GM18909 (cell line): ENCODE results near the gene TRAPPC6A.
A peak's percentile ranks its signal among the peaks of the same experiment; 100 is the strongest.

Experiments used
- ATAC-seq: cut with Tn5 transposase; IDR thresholded peaks from one replicate; pipeline ENCODE4 v1.9.1; 2021; ENCODE audit warnings: mild to moderate bottlenecking; ENCODE audit not compliant: unreplicated experiment, poor library complexity

The TRAPPC6A gene

DNA sequence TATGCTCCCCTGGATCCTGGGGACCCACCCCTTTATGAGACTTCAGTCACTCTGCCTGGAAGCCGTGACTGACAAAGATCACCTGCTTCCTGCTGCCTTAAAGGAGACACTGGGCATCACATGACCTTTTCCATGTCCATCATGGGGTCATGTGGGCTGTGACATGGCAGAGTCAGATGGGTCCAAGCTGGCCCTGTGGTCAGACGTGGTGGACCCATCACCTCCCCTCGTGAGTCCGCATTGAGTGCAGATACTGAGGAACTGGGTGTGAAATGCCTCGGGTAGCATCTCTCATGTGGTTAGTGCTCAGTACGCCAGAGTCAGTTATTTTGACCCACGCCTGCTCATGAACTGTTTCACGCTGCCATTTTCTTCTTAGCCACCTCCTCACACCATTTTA, 44.4 kb downstream of the TRAPPC6A start:
- ATAC-seq = no peak

DNA sequence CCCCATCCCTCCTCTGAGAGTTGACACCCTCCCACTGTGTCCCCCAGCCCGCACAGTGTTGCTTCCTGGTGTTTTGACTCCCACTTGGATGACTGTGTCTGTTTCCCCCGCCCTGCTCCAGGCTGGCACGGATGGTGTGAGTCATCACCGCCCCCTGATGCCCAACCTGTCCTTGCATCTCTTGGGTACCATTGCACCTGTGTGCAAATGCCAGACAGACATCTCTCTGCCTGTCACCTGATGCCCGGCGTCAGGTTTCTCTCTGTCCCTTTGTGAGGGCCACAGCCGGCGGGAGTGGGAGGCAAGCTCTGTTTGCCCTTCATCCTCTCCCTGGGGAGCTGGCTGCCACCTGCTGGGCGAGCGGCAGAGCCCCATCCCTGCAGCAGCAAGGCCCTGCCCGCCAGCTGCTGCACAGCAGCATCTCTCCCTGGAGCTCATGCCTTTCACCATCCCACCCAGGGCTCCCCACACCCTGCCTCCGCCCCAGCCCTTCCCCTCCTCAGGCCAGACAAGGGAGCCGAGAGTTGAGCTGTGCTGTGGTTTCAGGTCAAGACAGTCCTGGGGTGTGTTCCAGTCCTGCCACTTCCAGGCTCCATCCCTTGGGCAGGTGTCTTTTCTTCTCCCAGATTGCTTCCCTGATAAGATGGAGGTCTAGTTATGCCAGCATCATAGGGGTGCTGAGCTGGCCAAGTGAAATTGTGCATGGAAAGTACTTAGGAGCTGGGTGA, 47.0 kb downstream of the TRAPPC6A start:
- ATAC-seq = no peak

- ATAC-seq = no peak
These were observed 47.8 kb downstream of the TRAPPC6A start for GRCh38 chr19:45130236-45130635.

DNA sequence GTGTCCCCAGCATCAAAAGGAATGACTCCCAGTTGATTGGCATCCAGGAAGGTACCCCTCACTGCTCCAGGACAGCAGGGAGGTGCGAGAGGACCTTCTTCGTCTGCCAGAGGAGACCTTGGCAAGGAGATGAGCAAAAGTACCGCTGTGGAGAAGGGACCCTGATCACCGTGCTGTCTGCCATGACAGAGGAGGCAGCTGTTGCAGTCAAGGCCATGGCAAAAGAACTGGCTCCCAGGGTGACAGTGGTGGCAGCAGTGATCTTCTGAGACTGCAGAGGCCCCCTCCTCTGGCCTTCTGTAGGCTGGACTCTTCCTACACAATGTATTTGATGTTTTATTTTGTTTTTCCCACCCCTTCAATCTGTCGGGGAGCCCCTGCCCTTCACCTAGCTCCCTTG, 49.2 kb downstream of the TRAPPC6A start:
- ATAC-seq = no peak

GRCh38 chr19:45128146-45128545, 49.9 kb downstream of the TRAPPC6A start:
- no peak for ATAC-seq

DNA sequence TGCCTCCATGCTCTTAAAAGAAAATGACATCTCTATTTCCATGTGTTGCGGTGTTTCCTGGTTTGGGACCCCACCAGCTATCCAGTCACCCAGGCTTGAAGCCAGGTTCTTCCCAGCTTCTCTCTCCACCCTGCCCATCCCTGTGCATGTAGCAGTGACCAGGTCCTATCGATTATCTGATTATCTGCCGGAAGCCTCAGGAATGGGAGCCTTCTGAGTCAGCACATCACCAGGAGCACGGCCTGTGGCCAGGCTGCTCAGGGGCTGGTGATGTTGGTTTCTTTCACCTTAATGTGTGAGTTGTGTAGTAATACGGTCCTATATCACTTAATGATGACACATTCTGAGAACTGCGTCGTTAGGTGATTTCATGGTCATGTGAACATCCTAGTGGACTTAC, 51.4 kb downstream of the TRAPPC6A start:
- no peak for ATAC-seq

DNA sequence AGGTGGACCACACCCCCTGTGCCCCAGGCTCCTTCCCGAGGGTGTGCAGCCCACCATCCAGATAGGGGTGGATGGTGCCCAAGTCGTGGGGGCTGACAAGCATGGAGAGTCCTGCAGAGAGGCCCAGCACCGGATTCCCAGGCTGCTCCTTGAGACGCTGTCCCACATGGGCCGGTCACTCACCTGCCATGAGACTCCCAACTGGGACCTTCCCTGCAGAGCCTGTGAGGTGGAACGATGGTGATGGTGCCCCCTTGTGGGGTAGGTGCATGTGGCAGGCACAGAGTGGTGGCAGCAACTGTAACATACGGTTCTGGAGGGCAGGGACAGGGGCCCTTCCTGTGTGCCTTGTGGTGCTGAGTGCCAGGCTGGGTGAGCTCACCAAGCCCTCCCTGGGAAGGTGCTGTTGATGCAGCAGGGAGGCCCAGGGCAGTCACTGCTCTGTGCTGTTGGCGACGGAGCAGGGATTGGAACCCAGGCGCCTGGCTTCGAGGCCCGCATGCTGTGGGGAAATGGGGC, 52.0 kb downstream of the TRAPPC6A start:
- peak; percentile 54 for ATAC-seq

DNA sequence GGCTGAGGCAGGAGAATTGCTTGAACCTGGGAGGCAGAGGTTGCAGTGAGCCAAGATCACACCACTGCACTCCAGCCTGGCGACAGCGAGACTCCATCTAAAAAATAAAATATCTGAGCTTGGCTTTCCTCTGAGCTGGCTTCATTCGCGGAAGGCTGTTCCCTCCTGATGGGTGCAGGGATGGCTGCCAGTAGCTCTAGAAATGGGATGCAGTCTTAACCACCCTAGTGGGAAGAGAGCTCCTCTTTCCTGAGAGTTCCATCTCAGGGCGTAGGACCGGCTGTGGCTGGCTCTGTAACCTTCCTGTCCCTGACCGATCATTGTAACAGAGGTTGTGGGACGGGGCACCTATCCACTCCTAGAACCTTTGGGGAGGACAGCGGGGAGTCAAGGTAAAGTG, 52.7 kb downstream of the TRAPPC6A start:
- no peak for ATAC-seq

DNA sequence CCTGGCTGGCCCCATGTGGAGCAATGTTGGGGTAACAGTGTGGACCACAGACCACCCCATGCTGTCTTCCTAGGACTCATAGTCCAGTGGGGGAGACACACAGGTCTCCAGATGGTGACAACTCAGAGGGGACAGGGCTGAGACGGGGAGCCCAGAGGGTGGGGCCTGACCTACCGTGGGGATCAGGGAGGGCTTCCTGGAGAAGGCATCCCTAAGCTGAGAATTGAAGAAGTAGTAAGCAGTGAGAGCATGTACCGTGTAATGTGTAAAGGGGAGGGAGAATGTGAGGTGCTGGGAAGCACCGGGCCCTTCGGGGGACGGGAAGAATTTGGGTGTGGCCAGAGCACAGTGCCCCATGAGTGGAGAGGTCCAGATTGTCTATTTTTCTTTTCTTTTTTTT, 54.0 kb downstream of the TRAPPC6A start:
- ATAC-seq = no peak

DNA sequence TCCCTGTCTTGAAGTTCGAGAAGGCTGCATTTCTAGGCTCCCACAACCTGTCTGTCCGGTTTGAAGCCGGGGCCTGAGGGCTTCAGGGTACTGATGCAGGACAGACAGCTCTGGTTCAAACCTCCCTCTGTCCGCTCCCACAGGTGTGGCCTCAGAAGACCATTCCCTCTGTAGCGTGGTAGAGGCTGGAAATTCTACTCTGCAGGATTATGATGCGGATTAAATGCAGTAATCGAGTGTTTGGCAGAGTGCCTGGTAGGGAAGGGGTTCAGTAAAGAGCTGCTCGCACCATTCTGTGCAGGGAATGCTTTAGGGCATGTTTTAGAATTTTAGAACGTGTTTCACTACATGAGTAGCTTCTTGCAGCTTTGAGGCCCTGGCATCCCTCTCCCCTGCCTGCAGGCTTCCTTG, 54.6 kb downstream of the TRAPPC6A start:
- ATAC-seq = no peak

DNA sequence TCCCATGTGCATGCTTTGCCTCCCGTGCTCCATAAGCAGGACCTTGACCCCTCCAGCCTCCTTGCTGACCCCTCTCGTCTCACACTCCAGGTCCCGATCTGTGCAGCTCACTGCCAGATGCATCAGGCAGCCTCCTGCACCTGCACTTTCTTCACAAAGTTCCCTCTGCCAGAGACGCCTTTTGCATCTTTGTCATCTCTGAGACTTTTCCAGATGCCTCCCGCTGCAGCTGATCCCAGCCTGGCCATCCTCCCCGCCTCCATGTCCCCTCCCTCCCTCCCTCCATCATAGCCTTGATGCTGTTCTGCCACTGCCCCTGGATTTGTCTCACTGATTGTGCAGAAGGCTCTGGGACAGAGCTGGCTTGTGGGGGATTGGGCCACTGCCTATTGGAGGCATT, 55.2 kb downstream of the TRAPPC6A start:
- ATAC-seq = no peak

- ATAC-seq = no peak
These were observed 56.2 kb downstream of the TRAPPC6A start for GRCh38 chr19:45121827-45122345.

DNA sequence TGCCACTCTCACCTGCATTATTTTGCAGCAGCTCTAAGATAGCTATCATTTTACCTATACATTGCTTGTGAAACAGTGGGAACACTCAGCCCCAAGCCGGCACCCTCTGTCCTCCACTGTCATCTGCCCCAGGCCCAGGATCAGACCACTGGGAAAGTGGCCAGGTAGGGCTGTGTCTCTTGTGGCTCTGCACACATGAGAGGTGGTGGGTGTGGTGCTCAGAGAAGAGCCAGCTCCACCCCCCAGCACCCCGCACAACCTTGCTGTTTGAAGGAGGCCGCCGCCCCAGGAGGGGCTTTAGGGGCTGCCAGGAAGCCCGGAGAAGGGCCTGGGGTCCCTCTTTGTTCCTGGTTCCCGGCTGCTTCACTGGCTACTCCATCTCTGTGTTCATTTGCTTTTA, 58.5 kb downstream of the TRAPPC6A start:
- ATAC-seq = no peak

DNA sequence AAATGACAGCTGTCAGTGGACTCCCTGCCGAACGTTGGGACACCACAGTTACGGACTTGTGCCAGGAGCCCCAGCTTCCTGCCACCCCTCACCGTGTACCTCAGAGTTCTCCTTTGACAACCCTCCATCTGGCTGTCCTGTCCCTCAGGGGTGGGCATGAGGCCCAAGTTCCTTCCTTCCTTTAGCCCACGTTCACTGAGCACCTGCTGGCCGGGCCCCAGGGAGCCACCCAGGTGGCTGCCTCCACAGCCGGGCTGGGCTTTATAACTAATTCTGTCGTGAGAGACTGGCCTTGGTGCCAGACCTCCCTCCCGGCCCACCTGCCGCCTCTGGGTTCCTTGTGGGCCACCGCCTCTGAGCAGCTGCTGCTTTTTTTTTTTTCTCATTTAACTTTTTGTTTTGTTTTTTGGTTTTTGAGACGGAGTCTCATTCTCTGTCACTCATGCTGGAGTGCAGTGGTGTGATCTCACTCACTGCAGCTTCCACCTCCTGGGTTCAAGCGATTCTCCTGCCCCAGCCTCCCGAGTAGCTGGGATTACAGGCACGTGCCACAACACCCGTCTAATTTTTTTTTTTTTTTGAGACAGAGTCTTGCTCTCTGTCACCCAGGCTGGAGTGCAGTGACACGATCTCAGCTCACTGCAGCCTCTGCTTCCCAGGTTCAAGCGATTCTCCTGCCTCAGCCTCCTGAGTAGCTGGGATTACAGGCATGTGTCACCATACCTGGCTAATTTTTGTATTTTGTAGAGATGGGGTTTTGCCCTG, 59.3 kb downstream of the TRAPPC6A start:
- ATAC-seq = peak; percentile 51

- ATAC-seq = peak; percentile 9
These were observed 59.9 kb downstream of the TRAPPC6A start for GRCh38 chr19:45118106-45118505.

GRCh38 chr19:45117671-45118070, 60.4 kb downstream of the TRAPPC6A start:
- no peak for ATAC-seq

DNA sequence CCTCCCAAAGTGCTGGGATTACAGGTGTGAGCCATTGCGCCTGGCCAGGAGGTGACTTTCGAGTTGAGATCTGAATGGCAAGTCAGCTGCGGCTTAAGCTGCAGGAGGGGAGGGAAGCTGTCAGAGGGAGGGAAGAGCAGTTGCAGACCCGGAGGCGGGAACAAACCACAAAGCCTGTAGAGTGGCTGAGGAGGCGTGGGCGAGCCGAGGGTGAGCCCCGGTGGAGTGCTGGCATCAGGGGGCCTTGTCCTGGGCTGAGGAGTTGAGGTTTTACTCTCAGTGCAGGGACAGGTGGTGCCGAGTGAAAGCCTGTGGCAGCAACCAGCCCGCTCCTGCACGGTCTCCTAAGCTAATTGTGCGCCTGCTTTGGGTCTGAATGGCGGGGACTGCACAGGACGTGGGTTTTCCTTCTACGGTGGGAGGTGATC, 60.9 kb downstream of the TRAPPC6A start:
- peak; percentile 38 for ATAC-seq

GRCh38 chr19:45115809-45116615, 62.0 kb downstream of the TRAPPC6A start:
- ATAC-seq = no peak

- no peak for ATAC-seq
These were observed 63.9 kb downstream of the TRAPPC6A start for GRCh38 chr19:45114116-45114515.

GRCh38 chr19:45113628-45114027, 64.4 kb downstream of the TRAPPC6A start:
- ATAC-seq = no peak
